Mucosa of descending colon (tissue), 3 donors: ENCODE results near the gene TMEM212. TPM values are rescaled to one million over a fixed set of nuclear protein-coding genes. Genes with fewer than 3 reads are reported as not detected.
"Not testable (repeated sequence)": the region's sequence is repeated elsewhere in the genome, so short reads cannot be mapped to it uniquely, and the experiment has no call there.

Experiments used
- ATAC-seq: fragments of 200-7000 bp; cut with Tn5 transposase; one replicate; pipeline ENCODE4 v1.9.1; 2020; ENCODE audit warnings: mild to moderate bottlenecking, moderate library complexity
- DNase-seq, 3 donors: peaks; one replicate each; pipeline ENCODE4 v3.0.0-alpha.2; 2020
- H3K36me3 ChIP-seq: fragments of 200-600 bp; one replicate; pipeline ENCODE4 v1.8.0; 2021; ENCODE audit warnings: low read depth, mild to moderate bottlenecking
- H3K4me1 ChIP-seq: fragments of 200-600 bp; one replicate; pipeline ENCODE4 v1.8.0; 2021; ENCODE audit warnings: low read depth, mild to moderate bottlenecking
- H3K4me3 ChIP-seq: fragments of 200-600 bp; one replicate; pipeline ENCODE4 v1.8.0; 2021; ENCODE audit warnings: mild to moderate bottlenecking
- H3K9me3 ChIP-seq: fragments of 200-600 bp; one replicate; pipeline ENCODE4 v1.8.0; 2021; ENCODE audit warnings: mild to moderate bottlenecking
- CTCF ChIP-seq: fragments of 200-600 bp; IDR thresholded peaks from one replicate; pipeline ENCODE4 v1.8.0; 2022; ENCODE audit warnings: antibody characterized with exemption, mild to moderate bottlenecking
- intact Hi-C, 2 donors: fragments of 100-400 bp; cut with DNase I in 1 of 2; cut with micrococcal nuclease in 1 of 2; formaldehyde crosslinking; loops; one replicate each; pipeline versions ENCODE4 v1.11.0 to v1.11.1; 2022; cut with DNase I, micrococcal nuclease
- total RNA-seq, 3 donors: library from RNA; stranded (reverse); fragmentation: NEBNext Ultra II Directional in 2 of 3; extraction: Animal tissue kit (Norgen Biotek cat#: 25700) in 2 of 3; gene quantifications; one replicate each; pipeline versions ENCODE4 v1.2.1 to v1.2.4, GENCODE V29; 2021 to 2023
- donor health status: DM: no; HTN: no; CAD: no; lungs with moderate emphysema.
- donor health status: DM: no; HTN: no; CAD: no.
- donor health status: DM: no; HTN: yes; CAD: no.

The TMEM212 gene
- total RNA-seq, 3 donors from 2014 or later, result not detected

GRCh38 chr3:171851660-171852058 is 8.5 kb downstream of the TMEM212 start:
- ATAC-seq, result peak; percentile 91
- H3K9me3 ChIP-seq, result peaks cover 15% of the 10 kb centered on the region
- intact Hi-C loops, result no loop called here
- no peak for DNase-seq
- no peaks in the 10 kb centered on the region for H3K4me1 ChIP-seq
- no peak overlapping the region for H3K4me3 ChIP-seq
- TF ChIP-seq CTCF, result no peak
- no peaks in the 10 kb centered on the region for H3K36me3 ChIP-seq

- H3K36me3 ChIP-seq, result no peaks in the 10 kb centered on the region
- peaks cover 15% of the 10 kb centered on the region for H3K9me3 ChIP-seq
- no peak overlapping the region for H3K4me3 ChIP-seq
- no peaks in the 10 kb centered on the region for H3K4me1 ChIP-seq
- intact Hi-C loops, result no loop called here
- no peak for DNase-seq
- TF ChIP-seq CTCF, result no peak
- no peak for ATAC-seq
These were observed 11.6 kb downstream of the TMEM212 start for GRCh38 chr3:171854649-171855305.

GRCh38 chr3:171858770-171859169 is 15.6 kb downstream of the TMEM212 start:
- peaks cover 12% of the 10 kb centered on the region for H3K9me3 ChIP-seq
- H3K4me1 ChIP-seq, intact Hi-C loops, DNase-seq, H3K4me3 ChIP-seq, ATAC-seq, H3K36me3 ChIP-seq: not testable (repeated sequence)

- intact Hi-C loops, result no loop called here
- no peaks in the 10 kb centered on the region for H3K36me3 ChIP-seq
- no peaks in the 10 kb centered on the region for H3K4me1 ChIP-seq
- no peak for ATAC-seq
- no peaks in the 10 kb centered on the region for H3K9me3 ChIP-seq
- TF ChIP-seq CTCF, result no peak
- DNase-seq, result no peak
- no peak overlapping the region for H3K4me3 ChIP-seq
These were observed 17.8 kb downstream of the TMEM212 start for GRCh38 chr3:171860830-171861535.

- DNase-seq (no peak), ATAC-seq (no peak)
- Histone ChIP-seq H3K4me1 (no peaks in the 10 kb centered on the region), H3K4me3 (no peak overlapping the region), H3K36me3 (no peaks in the 10 kb centered on the region), H3K9me3 (no peaks in the 10 kb centered on the region)
- TF ChIP-seq CTCF, result no peak
- intact Hi-C loops, result no loop called here
These were observed 19.2 kb downstream of the TMEM212 start for GRCh38 chr3:171862392-171862791.

GRCh38 chr3:171862993-171863521 is 19.9 kb downstream of the TMEM212 start:
- no peak for DNase-seq
- H3K9me3 ChIP-seq, result no peaks in the 10 kb centered on the region
- H3K4me3 ChIP-seq, result no peak overlapping the region
- no peak for TF ChIP-seq CTCF
- H3K4me1 ChIP-seq, result no peaks in the 10 kb centered on the region
- no peaks in the 10 kb centered on the region for H3K36me3 ChIP-seq
- intact Hi-C loops, result no loop called here
- ATAC-seq, result no peak
